Prostate gland (tissue), 2 donors: Measurements from ENCODE around the gene LYRM4. TPM values are rescaled to one million over a fixed set of nuclear protein-coding genes. Genes with fewer than 3 reads are reported as not detected.

Experiments used
- DNase-seq: peaks from one replicate; pipeline ENCODE4 v3.0.0-alpha.2; 2019; ENCODE audit warnings: low spot score
- H3K27ac ChIP-seq, 2 donors: fragments of 200-600 bp; sonication (generic); 2 replicates each; pipeline ENCODE4 v1.5.1; 2017 to 2019
- H3K27me3 ChIP-seq: fragments of 200-600 bp; sonication (generic); replicated peaks from 2 replicates; pipeline ENCODE4 v1.5.1; 2019; ENCODE audit not compliant: insufficient read depth
- H3K36me3 ChIP-seq, 2 donors: fragments of 200-600 bp; sonication (generic); 1 replicate in 1 of 2; 2 replicates in 1 of 2; pipeline versions ENCODE4 v1.5.1 to v1.8.1; 2017 to 2019
- H3K4me1 ChIP-seq: fragments of 200-600 bp; sonication (generic); replicated peaks from 2 replicates; pipeline ENCODE4 v1.5.1; 2019
- H3K4me3 ChIP-seq, 2 donors: fragments of 200-600 bp; sonication (generic); 2 replicates each; pipeline ENCODE4 v1.5.1; 2017 to 2019
- H3K9me3 ChIP-seq: fragments of 200-600 bp; sonication (generic); 2 replicates; pipeline ENCODE4 v1.5.1; 2017
- POLR2A ChIP-seq: fragments of 450-650 bp; IDR thresholded peaks from one replicate; pipeline ENCODE4 v1.6.1; 2016; ENCODE audit warnings: antibody characterized with exemption, mild to moderate bottlenecking
- POLR2AphosphoS5 ChIP-seq: sonication (generic); formaldehyde crosslinking; IDR thresholded peaks from one replicate; pipeline ENCODE4 v1.6.1; 2017; ENCODE audit warnings: antibody characterized with exemption
- WGBS: methylation state at CpG from one replicate; pipeline ENCODE4 v1.1.5; 2018; 5-methylcytosine and 5-hydroxymethylcytosine counted together
- intact Hi-C: fragments of 100-400 bp; cut with DNase I; formaldehyde crosslinking; loops from one replicate; pipeline ENCODE4 v1.14.2; 2022
- total RNA-seq, 2 donors: library from RNA; depleted of rRNA; stranded (reverse); fragments of >200 nt; gene quantifications; one replicate each; pipeline ENCODE4 v1.1.0, GENCODE V29; 2016
- TF ChIP-seq, protein P1 (sequence below), 4 experiments: fragments of 200-600 bp in 2 of 4; fragments of 450-650 bp in 2 of 4; sonication (generic) in 2 of 4; IDR thresholded peaks; 1 replicate in 3 of 4; 2 replicates in 1 of 4; pipeline ENCODE4 v1.5.1; 2016 to 2019; ENCODE audit warnings: antibody characterized with exemption in 4 of 4, mild to moderate bottlenecking in 2 of 4, moderate library complexity in 2 of 4

LYRM4 gene
- total RNA-seq, 2 donors from 2014 or later: 21.4 to 23.7 TPM

DNA sequence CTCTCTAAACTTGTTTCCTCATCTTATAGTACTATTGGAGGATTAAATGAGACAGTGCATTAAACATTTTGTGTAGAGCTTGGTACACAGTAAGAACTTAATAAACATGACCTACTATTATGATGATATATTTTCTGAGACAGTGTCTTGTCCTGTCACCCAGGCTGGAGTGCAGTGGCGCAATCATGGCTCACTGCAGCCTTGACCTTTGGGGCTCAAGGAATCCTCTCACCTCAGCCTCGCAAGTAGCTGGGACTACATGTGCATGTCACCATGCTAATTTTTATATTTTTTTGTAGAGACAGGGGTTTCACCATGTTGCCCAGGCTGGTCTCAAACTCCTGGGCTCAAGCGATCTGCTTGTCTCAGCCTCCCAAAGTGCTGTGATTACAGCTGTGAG is 72.1 kb downstream of the LYRM4 start:
- Histone ChIP-seq H3K27ac (no peak overlapping the region), H3K9me3 (no peaks in the 10 kb centered on the region), H3K36me3 (no peaks in the 10 kb centered on the region), H3K4me1 (no peaks in the 10 kb centered on the region), H3K27me3 (no peaks in the 10 kb centered on the region), H3K4me3 (no peak overlapping the region)
- no peak for DNase-seq
- no peak for TF ChIP-seq POLR2AphosphoS5
- TF ChIP-seq, protein P1, sequence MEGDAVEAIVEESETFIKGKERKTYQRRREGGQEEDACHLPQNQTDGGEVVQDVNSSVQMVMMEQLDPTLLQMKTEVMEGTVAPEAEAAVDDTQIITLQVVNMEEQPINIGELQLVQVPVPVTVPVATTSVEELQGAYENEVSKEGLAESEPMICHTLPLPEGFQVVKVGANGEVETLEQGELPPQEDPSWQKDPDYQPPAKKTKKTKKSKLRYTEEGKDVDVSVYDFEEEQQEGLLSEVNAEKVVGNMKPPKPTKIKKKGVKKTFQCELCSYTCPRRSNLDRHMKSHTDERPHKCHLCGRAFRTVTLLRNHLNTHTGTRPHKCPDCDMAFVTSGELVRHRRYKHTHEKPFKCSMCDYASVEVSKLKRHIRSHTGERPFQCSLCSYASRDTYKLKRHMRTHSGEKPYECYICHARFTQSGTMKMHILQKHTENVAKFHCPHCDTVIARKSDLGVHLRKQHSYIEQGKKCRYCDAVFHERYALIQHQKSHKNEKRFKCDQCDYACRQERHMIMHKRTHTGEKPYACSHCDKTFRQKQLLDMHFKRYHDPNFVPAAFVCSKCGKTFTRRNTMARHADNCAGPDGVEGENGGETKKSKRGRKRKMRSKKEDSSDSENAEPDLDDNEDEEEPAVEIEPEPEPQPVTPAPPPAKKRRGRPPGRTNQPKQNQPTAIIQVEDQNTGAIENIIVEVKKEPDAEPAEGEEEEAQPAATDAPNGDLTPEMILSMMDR (IDR thresholded peaks at IDR 0.05): no peak
- no peak for TF ChIP-seq POLR2A
- intact Hi-C loops: no loop called here
- 93% methylated on average over 3 of the region's 3 CpGs for WGBS

- Histone ChIP-seq H3K27ac (no peak overlapping the region), H3K4me1 (no peaks in the 10 kb centered on the region), H3K27me3 (no peaks in the 10 kb centered on the region), H3K36me3 (no peaks in the 10 kb centered on the region), H3K4me3 (no peak overlapping the region), H3K9me3 (no peaks in the 10 kb centered on the region)
- TF ChIP-seq POLR2AphosphoS5 (no peak), POLR2A (no peak)
- TF ChIP-seq, protein P1 (IDR thresholded peaks at IDR 0.05): no peak
- intact Hi-C loops: no loop called here
- 93% methylated on average over 9 of the region's 9 CpGs for WGBS
- no peak for DNase-seq
Measured at GRCh38 chr6:5184878-5185277, 75.9 kb downstream of the LYRM4 start.

DNA sequence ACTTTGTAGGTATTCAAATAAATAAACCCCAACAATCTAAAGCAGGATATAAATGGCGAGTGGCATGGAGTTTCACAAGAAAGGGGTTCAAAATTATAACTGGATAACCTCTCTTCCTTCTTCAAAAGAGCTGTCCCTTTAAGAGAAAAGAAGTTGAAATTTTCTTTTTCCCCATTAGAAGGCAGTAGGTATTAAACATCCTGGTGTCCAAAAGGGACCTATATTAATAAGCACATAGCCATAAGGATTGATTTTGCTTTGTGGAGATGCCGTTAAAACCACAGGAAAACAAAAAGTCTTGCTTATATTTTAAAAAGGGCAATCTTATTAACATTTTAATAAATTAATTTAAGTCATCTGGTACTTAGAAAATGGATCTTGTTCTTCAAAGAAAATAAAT is 76.5 kb downstream of the LYRM4 start:
- intact Hi-C loops: no loop called here
- TF ChIP-seq, protein P1 (IDR thresholded peaks at IDR 0.05): no peak
- TF ChIP-seq POLR2A: no peak
- TF ChIP-seq POLR2AphosphoS5: no peak
- Histone ChIP-seq H3K4me1 (no peaks in the 10 kb centered on the region), H3K9me3 (no peaks in the 10 kb centered on the region), H3K27ac (no peak overlapping the region), H3K27me3 (no peaks in the 10 kb centered on the region), H3K4me3 (no peak overlapping the region), H3K36me3 (no peaks in the 10 kb centered on the region)
- DNase-seq: no peak
- WGBS: 83% methylated on average over 2 of the region's 2 CpGs

DNA sequence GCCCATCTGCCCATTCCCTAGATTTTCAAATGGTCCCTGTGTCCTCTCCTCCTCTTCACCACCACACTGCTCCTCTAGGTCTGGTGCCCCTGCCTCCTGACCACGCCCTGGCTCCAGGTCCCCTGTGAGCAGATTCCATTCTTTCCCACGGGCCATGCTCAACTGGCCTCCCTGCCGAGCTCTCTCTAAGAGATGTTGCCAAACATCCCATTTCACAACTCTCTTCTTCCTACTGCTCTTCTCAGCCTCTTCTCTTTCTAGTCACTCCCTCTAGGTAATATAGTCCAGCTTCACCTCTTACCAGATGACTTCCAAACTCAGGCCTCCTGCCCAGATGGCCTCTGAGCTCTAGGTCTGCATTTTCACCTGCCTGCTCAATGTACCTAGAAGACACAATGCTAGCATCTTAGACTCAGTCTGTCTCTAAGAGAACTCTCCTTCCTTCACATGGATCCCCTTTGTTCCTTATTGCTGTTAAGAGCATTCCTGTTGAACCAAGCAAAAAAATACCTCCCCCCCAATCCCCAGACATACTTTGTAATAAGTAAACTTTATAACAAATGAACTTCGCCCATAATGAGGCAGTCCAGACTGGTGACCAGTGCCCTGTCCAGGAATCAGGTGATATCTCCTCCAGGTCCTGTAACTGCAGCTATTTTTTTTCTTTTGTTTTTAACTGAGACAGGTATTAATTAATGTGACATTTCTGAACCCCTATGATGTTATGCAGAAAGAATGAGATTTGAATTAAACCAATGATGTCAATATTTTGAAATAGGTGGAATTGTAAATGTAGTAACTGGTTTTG is 79.0 kb downstream of the LYRM4 start:
- H3K27ac ChIP-seq: no peak overlapping the region
- WGBS: 92% methylated on average over 4 of the region's 4 CpGs
- no peaks in the 10 kb centered on the region for H3K9me3 ChIP-seq
- H3K4me3 ChIP-seq: no peak overlapping the region
- no peak for DNase-seq
- TF ChIP-seq POLR2AphosphoS5 (no peak), POLR2A (no peak)
- TF ChIP-seq, protein P1 (IDR thresholded peaks at IDR 0.05): no peak
- H3K36me3 ChIP-seq: no peaks in the 10 kb centered on the region
- intact Hi-C loops: no loop called here
- H3K27me3 ChIP-seq: no peaks in the 10 kb centered on the region
- no peaks in the 10 kb centered on the region for H3K4me1 ChIP-seq

DNA sequence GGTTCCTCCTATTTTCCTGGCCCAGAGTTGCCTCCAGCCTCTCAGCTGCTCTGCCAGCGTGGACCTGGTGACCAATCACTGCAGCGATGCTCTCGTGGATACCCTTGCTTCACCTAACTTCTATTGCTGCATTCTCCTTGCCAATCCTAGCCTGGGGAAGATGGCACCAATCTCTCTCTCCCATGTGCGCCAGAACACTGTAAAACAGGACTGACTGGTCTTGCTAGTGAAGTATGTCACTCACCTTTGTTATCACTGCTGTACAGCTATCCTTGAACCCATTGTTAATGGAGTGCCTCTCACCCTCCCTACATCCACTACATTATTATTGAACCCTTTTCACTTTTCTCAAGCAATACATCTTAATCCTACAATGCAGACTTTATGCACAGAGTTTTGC is 80.1 kb downstream of the LYRM4 start:
- H3K36me3 ChIP-seq: no peaks in the 10 kb centered on the region
- no peaks in the 10 kb centered on the region for H3K27me3 ChIP-seq
- H3K4me3 ChIP-seq: no peak overlapping the region
- TF ChIP-seq, protein P1 (IDR thresholded peaks at IDR 0.05): no peak
- no peak for TF ChIP-seq POLR2A
- no peak for TF ChIP-seq POLR2AphosphoS5
- WGBS: 94% methylated on average over 4 of the region's 4 CpGs
- no peak for DNase-seq
- no peaks in the 10 kb centered on the region for H3K4me1 ChIP-seq
- no peaks in the 10 kb centered on the region for H3K9me3 ChIP-seq
- intact Hi-C loops: no loop called here
- H3K27ac ChIP-seq: no peak overlapping the region
